ENCODE results near the gene IL17RA. TPM values are rescaled to one million over a fixed set of nuclear protein-coding genes. Genes with fewer than 3 reads are reported as not detected.

IL17RA gene
- total and polyA plus RNA-seq, 4 donors: 3.1 to 9.0 (median 4.4) TPM

DNA sequence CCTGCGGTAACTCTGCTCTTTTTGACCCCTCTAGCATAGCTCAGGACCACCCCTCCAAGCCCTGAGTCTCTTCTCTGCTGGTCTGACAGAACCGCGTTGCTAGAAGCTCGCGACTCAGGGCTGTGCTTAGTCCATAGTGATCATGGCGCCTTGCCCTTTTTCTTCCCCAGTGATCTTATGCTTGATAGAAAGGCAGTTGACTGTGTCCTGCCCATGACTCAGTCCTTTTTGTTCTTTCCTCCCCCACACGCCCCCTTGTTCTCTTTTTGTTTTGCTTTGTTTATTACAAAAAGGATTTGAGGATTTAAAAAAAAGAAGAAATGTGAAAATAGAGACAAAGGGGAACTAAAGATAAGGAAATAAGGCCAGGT is 17.5 kb downstream of the IL17RA start:
- no peaks in the 10 kb centered on the region for H3K9me3 ChIP-seq (ENCODE audit: control insufficient read depth in 4 of 4, low read length in 3 of 4)
- DNase-seq (ENCODE audit: low spot score): no peak
- H3K27ac ChIP-seq (ENCODE audit: low read depth in 1 of 2, low read length in 2 of 2): no peak overlapping the region
- WGBS: 92% methylated on average over 7 of the region's 7 CpGs
- peaks cover 18 to 76% (median 53%) of the 10 kb centered on the region in 4 donors for H3K36me3 ChIP-seq (ENCODE audit: control insufficient read depth in 4 of 4, insufficient read depth in 3 of 4, low read depth in 1 of 4, low read length in 3 of 4)
- no peak for TF ChIP-seq RXRA (IDR thresholded peaks at IDR 0.05)
- TF ChIP-seq RAD21 (IDR thresholded peaks at IDR 0.05): no peak
- TF ChIP-seq, protein P1, sequence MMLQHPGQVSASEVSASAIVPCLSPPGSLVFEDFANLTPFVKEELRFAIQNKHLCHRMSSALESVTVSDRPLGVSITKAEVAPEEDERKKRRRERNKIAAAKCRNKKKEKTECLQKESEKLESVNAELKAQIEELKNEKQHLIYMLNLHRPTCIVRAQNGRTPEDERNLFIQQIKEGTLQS (IDR thresholded peaks at IDR 0.05): no peak
- no peak for TF ChIP-seq HNF4A (conservative IDR thresholded peaks at IDR 0.05)
- no peak for TF ChIP-seq GABPA (IDR thresholded peaks at IDR 0.05 in 1 of 2, conservative IDR thresholded peaks at IDR 0.05 in 1 of 2)
- TF ChIP-seq, protein P2, sequence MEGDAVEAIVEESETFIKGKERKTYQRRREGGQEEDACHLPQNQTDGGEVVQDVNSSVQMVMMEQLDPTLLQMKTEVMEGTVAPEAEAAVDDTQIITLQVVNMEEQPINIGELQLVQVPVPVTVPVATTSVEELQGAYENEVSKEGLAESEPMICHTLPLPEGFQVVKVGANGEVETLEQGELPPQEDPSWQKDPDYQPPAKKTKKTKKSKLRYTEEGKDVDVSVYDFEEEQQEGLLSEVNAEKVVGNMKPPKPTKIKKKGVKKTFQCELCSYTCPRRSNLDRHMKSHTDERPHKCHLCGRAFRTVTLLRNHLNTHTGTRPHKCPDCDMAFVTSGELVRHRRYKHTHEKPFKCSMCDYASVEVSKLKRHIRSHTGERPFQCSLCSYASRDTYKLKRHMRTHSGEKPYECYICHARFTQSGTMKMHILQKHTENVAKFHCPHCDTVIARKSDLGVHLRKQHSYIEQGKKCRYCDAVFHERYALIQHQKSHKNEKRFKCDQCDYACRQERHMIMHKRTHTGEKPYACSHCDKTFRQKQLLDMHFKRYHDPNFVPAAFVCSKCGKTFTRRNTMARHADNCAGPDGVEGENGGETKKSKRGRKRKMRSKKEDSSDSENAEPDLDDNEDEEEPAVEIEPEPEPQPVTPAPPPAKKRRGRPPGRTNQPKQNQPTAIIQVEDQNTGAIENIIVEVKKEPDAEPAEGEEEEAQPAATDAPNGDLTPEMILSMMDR (IDR thresholded peaks at IDR 0.05; ENCODE audit: low read depth, low read length, missing input control): no peak
- no peak for TF ChIP-seq NR2F2 (IDR thresholded peaks at IDR 0.05)
- TF ChIP-seq, protein P3, sequence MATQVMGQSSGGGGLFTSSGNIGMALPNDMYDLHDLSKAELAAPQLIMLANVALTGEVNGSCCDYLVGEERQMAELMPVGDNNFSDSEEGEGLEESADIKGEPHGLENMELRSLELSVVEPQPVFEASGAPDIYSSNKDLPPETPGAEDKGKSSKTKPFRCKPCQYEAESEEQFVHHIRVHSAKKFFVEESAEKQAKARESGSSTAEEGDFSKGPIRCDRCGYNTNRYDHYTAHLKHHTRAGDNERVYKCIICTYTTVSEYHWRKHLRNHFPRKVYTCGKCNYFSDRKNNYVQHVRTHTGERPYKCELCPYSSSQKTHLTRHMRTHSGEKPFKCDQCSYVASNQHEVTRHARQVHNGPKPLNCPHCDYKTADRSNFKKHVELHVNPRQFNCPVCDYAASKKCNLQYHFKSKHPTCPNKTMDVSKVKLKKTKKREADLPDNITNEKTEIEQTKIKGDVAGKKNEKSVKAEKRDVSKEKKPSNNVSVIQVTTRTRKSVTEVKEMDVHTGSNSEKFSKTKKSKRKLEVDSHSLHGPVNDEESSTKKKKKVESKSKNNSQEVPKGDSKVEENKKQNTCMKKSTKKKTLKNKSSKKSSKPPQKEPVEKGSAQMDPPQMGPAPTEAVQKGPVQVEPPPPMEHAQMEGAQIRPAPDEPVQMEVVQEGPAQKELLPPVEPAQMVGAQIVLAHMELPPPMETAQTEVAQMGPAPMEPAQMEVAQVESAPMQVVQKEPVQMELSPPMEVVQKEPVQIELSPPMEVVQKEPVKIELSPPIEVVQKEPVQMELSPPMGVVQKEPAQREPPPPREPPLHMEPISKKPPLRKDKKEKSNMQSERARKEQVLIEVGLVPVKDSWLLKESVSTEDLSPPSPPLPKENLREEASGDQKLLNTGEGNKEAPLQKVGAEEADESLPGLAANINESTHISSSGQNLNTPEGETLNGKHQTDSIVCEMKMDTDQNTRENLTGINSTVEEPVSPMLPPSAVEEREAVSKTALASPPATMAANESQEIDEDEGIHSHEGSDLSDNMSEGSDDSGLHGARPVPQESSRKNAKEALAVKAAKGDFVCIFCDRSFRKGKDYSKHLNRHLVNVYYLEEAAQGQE (IDR thresholded peaks at IDR 0.05): no peak
- TF ChIP-seq, protein P4, sequence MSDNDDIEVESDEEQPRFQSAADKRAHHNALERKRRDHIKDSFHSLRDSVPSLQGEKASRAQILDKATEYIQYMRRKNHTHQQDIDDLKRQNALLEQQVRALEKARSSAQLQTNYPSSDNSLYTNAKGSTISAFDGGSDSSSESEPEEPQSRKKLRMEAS (IDR thresholded peaks at IDR 0.05): no peak
- no peak for TF ChIP-seq YY1 (IDR thresholded peaks at IDR 0.05)
- TF ChIP-seq, protein P5, sequence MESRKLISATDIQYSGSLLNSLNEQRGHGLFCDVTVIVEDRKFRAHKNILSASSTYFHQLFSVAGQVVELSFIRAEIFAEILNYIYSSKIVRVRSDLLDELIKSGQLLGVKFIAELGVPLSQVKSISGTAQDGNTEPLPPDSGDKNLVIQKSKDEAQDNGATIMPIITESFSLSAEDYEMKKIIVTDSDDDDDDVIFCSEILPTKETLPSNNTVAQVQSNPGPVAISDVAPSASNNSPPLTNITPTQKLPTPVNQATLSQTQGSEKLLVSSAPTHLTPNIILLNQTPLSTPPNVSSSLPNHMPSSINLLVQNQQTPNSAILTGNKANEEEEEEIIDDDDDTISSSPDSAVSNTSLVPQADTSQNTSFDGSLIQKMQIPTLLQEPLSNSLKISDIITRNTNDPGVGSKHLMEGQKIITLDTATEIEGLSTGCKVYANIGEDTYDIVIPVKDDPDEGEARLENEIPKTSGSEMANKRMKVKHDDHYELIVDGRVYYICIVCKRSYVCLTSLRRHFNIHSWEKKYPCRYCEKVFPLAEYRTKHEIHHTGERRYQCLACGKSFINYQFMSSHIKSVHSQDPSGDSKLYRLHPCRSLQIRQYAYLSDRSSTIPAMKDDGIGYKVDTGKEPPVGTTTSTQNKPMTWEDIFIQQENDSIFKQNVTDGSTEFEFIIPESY (IDR thresholded peaks at IDR 0.05): no peak
- TF ChIP-seq FOXA2 (IDR thresholded peaks at IDR 0.05): no peak
- TF ChIP-seq TAF1 (conservative IDR thresholded peaks at IDR 0.05): no peak
- no peak for TF ChIP-seq JUND (IDR thresholded peaks at IDR 0.05)
- TF ChIP-seq FOXA1 (IDR thresholded peaks at IDR 0.05): no peak
- no peak for TF ChIP-seq HNF4G (IDR thresholded peaks at IDR 0.05)
- no peak for TF ChIP-seq EGR1 (IDR thresholded peaks at IDR 0.05; ENCODE audit: low read depth in 2 of 2)
- no peak for TF ChIP-seq SP1 (IDR thresholded peaks at IDR 0.05)
- H3K4me3 ChIP-seq (ENCODE audit: low read depth in 1 of 3, low read length in 3 of 3): no peak overlapping the region
- H3K9ac ChIP-seq (ENCODE audit: low read depth in 1 of 2, low read length in 2 of 2): no peak overlapping the region
- H3K4me1 ChIP-seq (ENCODE audit: control insufficient read depth in 4 of 4, insufficient read depth in 4 of 4, low read length in 3 of 4): peaks cover 0 to under 1% (median 0%) of the 10 kb centered on the region in 4 donors
- H3K27me3 ChIP-seq (ENCODE audit: control insufficient read depth in 4 of 4, insufficient read depth in 4 of 4, low read length in 3 of 4): no peaks in the 10 kb centered on the region
